GM20000 (cell line): Measurements from ENCODE around the gene CBY3.
A peak's percentile ranks its signal among the peaks of the same experiment; 100 is the strongest.
"Not testable (repeated sequence)": the region's sequence is repeated elsewhere in the genome, so short reads cannot be mapped to it uniquely, and the experiment has no call there.

ENCODE experiments used
- DNase-seq: peaks from one replicate; pipeline ENCODE4 v3.0.0; 2012; ENCODE audit warnings: low spot score
- TF ChIP-seq, protein P1 (sequence below): IDR thresholded peaks from 2 replicates; pipeline ENCODE4 v1.5.1; 2012; ENCODE audit warnings: mild to moderate bottlenecking, control low read depth; ENCODE audit errors: extremely low read depth, missing control alignments

CBY3 gene

DNA sequence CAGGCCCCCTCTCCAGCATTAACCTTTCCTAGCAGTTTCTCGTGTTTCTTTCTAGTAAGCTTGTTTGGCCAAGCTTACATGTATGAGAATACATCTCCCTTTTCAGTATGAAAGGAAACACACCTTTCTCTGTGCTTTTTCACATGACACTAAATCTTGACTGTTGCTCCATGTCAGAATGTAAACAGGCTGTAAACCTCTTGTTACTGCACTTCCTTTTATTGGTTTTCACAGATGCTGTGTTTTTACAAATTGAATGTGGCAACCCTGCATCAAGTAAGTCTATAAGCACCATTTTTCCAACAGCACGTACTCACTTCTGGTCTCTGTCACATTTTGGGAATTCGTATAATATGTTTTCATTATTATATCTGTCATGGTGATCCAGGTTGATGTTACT is 15.8 kb upstream of the CBY3 start:
- TF ChIP-seq, protein P1, sequence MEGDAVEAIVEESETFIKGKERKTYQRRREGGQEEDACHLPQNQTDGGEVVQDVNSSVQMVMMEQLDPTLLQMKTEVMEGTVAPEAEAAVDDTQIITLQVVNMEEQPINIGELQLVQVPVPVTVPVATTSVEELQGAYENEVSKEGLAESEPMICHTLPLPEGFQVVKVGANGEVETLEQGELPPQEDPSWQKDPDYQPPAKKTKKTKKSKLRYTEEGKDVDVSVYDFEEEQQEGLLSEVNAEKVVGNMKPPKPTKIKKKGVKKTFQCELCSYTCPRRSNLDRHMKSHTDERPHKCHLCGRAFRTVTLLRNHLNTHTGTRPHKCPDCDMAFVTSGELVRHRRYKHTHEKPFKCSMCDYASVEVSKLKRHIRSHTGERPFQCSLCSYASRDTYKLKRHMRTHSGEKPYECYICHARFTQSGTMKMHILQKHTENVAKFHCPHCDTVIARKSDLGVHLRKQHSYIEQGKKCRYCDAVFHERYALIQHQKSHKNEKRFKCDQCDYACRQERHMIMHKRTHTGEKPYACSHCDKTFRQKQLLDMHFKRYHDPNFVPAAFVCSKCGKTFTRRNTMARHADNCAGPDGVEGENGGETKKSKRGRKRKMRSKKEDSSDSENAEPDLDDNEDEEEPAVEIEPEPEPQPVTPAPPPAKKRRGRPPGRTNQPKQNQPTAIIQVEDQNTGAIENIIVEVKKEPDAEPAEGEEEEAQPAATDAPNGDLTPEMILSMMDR = no peak
- DNase-seq = no peak

DNA sequence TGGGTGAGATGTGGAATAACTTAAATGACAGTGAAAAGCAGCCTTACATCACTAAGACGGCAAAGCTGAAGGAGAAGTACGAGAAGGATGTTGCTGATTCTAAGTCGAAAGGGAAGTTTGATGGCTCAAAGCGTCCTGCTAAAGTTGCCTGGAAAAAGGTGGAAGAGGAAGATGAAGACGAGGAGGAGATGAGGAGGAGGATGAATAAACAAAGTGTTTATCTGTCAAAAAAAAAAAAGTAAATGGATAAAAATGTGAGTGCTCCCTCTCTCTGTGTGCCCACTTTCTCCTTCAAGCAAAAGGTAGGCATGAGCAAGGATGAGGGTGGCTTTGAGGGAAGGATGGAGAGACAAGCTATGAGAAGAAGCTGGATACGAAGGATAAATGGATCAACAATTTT is 13.7 kb upstream of the CBY3 start:
- TF ChIP-seq, protein P1 = no peak
- no peak for DNase-seq

DNA sequence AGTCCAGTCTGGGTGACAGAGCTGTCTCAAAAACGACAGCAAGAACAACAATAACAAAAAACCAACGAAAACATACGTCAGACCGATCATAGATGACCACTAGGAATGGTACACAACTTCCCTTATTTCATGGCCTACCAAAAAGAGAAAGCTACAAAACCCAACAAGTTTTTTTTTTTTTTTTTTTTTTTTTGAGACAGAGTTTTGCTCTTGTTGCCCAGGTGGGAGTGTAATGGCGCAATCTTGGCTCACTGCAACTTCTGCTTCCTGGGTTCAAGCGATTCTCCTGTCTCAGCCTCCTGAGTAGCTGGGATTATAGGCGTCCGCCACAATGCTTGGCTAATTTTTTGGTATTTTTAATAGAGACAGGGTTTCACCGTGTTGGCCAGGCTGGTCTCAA is 8.4 kb upstream of the CBY3 start:
- DNase-seq = not testable (repeated sequence)

DNA sequence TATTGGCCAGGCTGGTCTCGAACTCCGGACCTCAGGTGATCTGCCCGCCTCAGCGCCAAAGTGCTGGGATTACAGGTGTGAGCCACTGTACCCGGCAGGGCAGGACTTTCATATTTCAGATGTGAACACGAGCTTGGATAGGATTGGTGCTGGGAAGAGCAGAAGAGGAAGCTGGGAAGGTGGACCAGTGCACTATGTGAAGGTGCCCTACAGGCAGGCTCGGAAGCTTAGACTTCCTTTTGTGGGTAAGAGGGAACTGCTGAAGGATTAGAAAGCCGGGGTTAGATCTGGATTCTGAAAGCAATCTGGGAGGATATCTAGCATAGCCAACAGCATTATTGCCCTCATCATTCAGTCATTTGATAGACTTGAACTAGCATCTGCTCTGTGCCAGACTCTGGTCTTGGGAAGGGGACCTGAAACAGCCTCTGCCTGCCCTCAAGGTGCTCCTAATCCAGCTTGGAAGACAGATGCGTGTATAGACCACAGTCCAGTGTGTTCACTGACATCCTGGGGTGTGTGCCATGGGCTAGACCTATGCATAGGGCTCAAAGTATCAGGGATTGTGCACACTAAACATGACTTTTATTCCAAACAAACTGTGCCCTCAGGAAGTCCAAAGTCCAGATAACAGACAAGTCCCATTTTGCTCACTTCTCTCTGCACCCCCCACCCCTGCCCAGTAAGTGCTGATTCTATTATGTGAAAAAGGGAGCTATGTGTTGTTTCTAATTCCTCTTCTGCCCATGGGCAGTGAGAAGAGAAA is 637 bp downstream of the CBY3 start:
- no peak for DNase-seq
- TF ChIP-seq, protein P1 = no peak

DNA sequence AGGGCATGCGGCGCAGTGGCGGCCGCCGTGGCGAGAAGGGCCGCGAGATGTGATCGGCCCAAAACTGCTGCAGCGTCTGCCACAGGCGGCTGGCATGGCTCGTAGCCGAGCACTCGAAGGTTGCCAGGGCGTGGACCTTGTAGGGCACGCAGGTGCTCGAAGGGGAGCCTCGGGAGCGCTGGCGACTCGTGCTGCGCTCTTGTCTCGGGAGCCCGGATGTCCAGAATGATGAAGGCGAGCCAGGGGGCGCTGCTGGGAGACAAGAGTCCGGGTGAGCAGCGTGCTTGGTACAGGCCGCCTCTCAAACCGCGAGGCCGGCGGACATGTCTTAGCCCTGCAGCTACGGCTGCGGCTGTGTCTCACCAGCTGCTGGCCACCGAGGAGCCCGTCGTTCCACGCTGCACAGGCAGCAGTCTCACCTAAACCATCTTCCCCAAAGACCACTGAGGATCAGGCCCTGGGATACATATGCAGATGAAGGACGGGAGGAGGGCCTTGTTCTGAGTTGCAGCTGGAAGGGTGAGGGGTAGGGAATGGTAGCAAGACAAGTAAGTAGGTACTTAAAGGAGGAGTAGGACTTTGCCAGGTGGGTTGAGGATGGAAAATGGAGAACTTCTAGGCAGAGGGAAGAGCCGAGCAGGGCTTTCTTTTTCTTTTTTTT is 1.7 kb downstream of the CBY3 start:
- DNase-seq = peak; percentile 68

DNA sequence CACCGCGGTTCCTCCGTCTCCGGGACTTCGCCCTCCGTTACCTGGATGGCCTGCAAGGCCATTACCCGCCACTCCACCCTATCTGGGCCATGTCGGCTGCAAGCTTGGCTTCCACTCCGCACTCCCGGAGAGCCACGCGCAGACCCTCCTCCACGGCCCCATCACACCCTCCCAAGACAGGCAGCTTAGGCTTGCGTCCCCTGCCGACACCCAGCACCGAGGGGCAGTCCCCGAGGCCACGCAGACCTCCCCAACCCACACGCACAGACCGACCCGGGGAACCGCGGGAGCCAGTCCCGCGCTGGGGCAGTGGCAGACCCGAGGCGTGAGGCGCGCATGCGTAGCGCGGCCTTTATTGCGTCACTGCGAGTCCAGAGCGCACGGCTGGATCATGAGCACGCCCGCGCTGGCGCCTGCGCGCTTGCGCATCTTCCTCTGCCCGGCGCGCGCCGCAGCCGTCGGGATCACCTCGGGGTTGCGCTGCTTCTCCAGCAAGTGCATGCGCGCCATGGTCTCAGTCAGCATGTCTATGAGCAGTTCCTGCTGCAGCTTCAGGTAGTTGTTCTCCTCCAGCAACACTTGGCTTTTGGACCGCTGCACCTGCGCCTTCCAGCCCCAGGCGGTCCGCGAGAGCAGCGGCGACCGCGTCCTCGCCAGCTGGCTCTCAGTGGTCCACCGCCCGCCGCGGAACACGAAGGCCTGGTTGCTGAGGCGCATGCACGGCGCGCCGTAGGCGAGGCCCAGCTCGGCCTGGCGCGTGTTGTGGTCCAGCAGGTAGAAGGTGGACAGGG is 2.4 kb downstream of the CBY3 start:
- peak; percentile 95 for DNase-seq
- TF ChIP-seq, protein P1 = no peak

More for the DNA sequence above, 1.7 kb downstream of the CBY3 start:
- TF ChIP-seq, protein P1 = peak; percentile 62

DNA sequence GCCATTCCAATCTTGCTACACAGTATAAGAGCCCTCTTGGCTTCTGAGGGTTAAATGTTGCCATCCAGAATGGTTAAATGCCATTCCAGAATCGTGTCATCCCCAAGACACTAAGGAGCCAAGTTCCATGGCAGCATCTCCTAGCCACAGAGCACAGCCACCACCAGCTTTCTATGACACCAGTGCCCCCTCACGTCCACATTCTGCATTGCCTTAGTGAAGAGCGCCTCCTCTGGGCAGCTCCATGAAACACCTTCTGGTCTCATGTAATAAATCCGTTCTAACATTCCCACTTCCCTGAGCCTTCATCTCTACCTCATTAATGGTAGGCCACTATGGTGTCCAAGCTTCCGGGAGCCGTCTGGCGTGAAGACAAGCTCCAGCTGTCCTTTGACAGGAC is 12.4 kb downstream of the CBY3 start:
- TF ChIP-seq, protein P1 = peak; percentile 74
- DNase-seq = peak; percentile 55

DNA sequence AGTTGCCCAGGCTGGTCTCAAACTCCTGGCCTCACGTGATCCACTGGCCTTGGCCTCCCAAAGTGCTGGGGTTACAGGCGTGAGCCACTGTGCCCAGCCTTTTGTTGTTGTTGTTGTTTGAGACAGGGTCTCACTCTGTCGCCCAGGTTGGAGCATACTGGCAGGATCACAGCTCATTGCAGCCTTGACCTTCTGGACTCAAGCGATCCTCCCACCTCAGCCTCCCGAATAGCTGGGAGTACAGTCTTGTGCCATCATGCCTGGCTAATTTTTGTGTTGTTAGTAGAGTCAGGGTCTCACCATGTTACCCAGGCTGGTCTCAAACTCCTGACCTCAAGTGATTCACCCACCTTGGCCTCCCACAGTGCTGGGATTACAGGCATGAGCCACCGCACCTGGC is 19.2 kb downstream of the CBY3 start:
- not testable (repeated sequence) for DNase-seq

DNA sequence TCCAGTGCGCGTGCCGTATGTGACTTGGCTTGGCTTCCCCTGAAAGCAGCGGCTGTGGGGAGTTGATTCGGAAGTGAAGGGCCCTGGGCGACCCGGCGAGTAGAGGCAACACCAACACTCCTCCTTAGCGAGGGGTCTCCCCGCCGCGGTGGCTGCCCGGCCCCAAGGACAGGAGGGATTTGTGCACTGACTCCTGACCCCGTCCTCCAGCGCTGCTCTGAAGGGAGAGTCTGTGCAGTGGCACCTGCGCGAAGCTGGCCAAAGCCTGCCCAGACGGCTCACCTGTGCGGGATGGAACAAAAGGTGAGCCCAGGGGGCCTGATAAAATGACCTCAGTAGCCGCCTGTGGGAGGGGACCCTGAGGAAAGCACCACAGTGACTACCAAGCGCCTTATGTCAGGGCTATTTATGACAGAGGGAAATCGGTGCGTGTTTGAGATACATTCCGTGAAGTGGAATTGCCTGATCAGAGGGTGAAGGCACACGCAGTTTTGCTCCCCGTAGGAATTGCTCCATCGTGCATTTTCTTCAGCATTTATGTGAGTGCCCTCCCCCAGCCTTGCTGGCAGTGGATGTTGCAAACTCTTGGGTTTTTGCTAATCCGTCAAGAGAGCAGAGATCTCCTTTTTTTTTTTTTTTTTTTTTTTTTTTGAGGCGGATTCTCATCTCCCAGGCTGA is 22.5 kb downstream of the CBY3 start:
- DNase-seq = not testable (repeated sequence)

DNA sequence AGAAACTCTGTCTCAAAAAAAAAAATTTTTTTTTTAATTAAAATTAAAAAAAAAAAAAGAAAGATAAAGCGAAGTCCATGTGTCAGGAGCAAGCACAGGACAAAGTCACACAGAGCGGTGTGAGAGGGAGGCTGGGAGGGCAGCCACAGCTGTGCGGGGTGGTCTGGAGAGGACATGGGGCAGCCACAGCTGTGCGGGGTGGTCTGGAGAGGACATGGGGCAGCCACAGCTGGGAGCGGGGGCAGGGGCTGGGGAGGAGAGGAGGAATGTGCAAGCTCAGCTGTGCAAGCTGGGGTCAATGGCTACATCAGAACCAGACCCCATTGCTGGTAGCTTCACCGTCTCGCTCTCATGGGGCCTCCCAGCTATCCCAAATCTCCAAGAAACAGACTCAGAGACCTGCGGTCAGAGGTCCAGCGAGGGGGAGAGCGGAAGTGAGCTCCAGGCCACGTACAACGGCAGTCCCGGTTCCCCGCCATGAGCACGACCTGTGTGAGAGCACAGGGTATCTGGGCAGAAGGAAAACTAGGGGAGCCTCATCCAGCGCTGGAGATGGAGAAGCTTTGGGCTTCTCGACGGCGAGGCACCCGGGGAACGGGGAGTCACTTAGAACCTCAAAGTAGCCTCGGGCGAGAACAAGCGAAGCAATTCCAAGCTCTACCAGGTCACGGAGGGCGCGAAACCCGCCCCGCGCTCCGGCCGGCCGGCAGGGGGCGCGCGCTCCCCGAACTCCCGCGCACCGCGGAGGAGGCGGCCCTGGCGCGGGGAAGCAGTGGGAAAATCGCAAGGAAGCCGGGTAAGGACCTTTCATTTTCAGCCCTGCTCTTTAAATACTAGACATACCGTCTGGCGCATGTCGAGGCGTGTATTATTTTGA is 23.3 kb downstream of the CBY3 start:
- not testable (repeated sequence) for DNase-seq

DNA sequence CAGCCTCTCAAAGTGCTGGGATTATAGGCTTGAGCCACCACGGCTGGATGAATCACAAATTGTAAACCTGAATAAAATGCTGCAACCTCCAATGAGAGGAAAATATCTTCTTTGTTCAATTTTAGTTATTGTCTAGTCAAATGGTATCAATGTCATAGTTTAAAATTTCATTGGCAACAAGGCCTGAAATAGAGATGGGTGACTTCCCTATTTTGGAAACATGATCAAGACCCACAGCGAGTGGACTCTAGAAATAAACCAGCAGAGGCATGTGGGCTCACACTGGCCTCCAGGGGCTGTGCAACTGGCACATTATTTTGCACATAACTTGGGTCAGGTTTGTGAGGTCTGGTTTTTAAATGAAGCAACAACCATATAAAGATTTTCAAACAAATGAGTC is 27.7 kb downstream of the CBY3 start:
- not testable (repeated sequence) for DNase-seq
